ENCODE measurements around the gene ZNF396.

Gene ZNF396

DNA sequence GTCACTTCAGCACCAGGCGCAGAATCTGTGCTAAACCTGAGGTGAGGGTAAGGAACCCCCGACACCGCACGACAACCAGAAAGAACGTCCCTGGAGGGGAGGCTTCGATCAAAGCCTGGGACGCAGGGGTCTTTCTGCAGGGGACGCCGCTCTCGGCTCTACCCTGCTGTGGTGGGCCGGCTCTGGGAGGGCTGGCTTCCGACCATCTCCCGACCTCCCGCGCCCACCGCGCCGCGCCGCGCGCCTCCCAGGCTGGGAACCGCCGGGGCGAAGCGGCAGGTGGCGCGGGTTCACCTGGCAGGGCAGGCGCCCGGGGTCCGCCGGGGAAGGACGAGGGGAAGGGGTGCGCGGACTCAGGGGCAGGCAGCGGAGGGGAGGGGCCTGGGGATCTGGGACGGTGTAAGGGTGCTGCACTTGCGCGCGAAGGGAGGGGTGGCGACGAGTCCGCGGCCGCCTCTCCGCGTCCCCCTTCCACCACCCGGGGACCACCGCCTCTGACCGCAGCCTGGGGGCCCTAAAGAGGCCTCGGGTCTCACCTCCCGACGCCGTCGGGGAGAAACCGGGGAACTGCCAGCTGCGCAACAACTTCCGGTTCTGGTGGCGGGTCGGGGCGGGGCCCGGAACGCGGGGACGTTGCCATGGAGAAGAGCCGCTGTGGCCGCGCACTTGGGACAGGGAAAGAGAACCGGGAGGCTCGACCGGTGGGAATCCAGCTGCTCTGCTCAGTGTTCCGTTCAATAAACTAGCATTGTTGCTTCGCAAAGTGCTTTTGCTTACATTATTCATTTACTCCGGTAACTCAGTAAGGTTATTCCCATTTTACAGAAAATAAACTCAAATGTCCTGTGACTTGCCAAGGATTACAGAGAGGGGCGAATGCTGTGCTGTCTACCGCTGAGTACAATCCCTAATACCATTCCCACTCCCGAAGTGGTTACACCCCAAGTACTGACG lies at the start of gene ZNF396:
ZNF396 (minus strand) TSS at position 596 of the 954 bp plus-strand sequence. CDS start 3,045 bp downstream, outside the sequence.
- Histone ChIP-seq H3K4me3 (ENCODE audit: low read depth, low read length) (peak within 1 kb of the TSS; percentile 73), H3K27ac (no peak within 1 kb of the TSS), H3K27me3 (replicated peaks) (no peaks in the 10 kb centered on the region), H3K36me3 (replicated peaks) (no peaks in the 10 kb centered on the region)
- no peak for TF ChIP-seq CTCF (IDR thresholded peaks at IDR 0.05; ENCODE audit: low read depth, low read length, missing control alignments)
- peak; percentile 25 for DNase-seq
- in situ Hi-C loops (cut with HindIII; ENCODE audit: low pct_ligation_motif_present, low sequenced_read_pairs) = no loop called here

- in situ Hi-C loops (cut with HindIII; ENCODE audit: low pct_ligation_motif_present, low sequenced_read_pairs) = no loop called here
- no peak for DNase-seq
- TF ChIP-seq CTCF (IDR thresholded peaks at IDR 0.05; ENCODE audit: low read depth, low read length, missing control alignments) = no peak
These were observed 49.6 kb upstream of the ZNF396 start for GRCh38 chr18:35426786-35427185.

DNA sequence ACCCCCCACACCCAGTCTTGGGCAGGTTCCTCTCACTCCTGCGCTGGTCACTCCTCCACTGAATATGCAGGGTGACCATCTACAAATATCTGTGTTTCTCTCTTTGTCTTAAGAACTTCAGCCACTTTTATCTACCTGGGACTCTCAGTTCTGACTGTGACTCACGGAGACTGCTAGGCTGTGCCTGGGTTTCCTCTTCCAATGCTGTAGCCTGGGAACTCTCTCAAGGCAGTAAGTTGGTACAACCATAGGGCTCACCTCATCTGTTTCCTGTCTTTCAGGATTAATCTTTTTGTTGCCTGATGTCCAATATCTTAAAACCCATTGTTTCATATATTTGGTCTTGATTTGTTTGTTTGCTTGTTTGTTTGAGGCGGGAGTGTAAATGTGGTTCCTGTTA lies 47.2 kb upstream of the ZNF396 start:
- H3K4me3 ChIP-seq (ENCODE audit: low read depth, low read length) = no peak overlapping the region
- in situ Hi-C loops (cut with HindIII; ENCODE audit: low pct_ligation_motif_present, low sequenced_read_pairs) = no loop called here
- H3K27me3 ChIP-seq (replicated peaks) = no peaks in the 10 kb centered on the region
- no peak for TF ChIP-seq CTCF (IDR thresholded peaks at IDR 0.05; ENCODE audit: low read depth, low read length, missing control alignments)
- no peak overlapping the region for H3K27ac ChIP-seq
- no peak for DNase-seq
- H3K36me3 ChIP-seq (replicated peaks) = no peaks in the 10 kb centered on the region

More at GRCh38 chr18:35426786-35427185, 49.6 kb upstream of the ZNF396 start:
- Histone ChIP-seq H3K27ac (no peak overlapping the region), H3K36me3 (replicated peaks) (no peaks in the 10 kb centered on the region), H3K4me3 (ENCODE audit: low read depth, low read length) (no peak overlapping the region), H3K27me3 (replicated peaks) (no peaks in the 10 kb centered on the region)

- in situ Hi-C loops (cut with HindIII; ENCODE audit: low pct_ligation_motif_present, low sequenced_read_pairs) = no loop called here
- no peaks in the 10 kb centered on the region for H3K36me3 ChIP-seq (replicated peaks)
- TF ChIP-seq CTCF (IDR thresholded peaks at IDR 0.05; ENCODE audit: low read depth, low read length, missing control alignments) = no peak
- H3K4me3 ChIP-seq (ENCODE audit: low read depth, low read length) = no peak overlapping the region
- no peaks in the 10 kb centered on the region for H3K27me3 ChIP-seq (replicated peaks)
- no peak for DNase-seq
- no peak overlapping the region for H3K27ac ChIP-seq
These were observed 45.1 kb upstream of the ZNF396 start for GRCh38 chr18:35422237-35422636.

- no peak for DNase-seq
- in situ Hi-C loops (cut with HindIII; ENCODE audit: low pct_ligation_motif_present, low sequenced_read_pairs) = no loop called here
- no peak for TF ChIP-seq CTCF (IDR thresholded peaks at IDR 0.05; ENCODE audit: low read depth, low read length, missing control alignments)
- H3K4me3 ChIP-seq (ENCODE audit: low read depth, low read length) = no peak overlapping the region
- no peak overlapping the region for H3K27ac ChIP-seq
- H3K36me3 ChIP-seq (replicated peaks) = no peaks in the 10 kb centered on the region
- no peaks in the 10 kb centered on the region for H3K27me3 ChIP-seq (replicated peaks)
These were observed 41.5 kb upstream of the ZNF396 start for GRCh38 chr18:35418610-35419009.
